AG10803 (cell line): ENCODE results near the gene TANC1.

ENCODE experiments used
- DNase-seq: peaks from one replicate; pipeline ENCODE4 v3.0.0; 2010; ENCODE audit warnings: low read depth
- H3K4me3 ChIP-seq: 2 replicates; pipeline ENCODE4 v1.5.1; 2011; ENCODE audit warnings: mild to moderate bottlenecking, low read length, control low read depth
- CTCF ChIP-seq: conservative IDR thresholded peaks from 2 replicates; pipeline ENCODE4 v1.5.1; 2011; ENCODE audit warnings: mild to moderate bottlenecking, low read length, control low read depth, inconsistent platforms

Gene TANC1

GRCh38 chr2:159133797-159134196 is 165.4 kb downstream of the TANC1 start:
- no peak overlapping the region for H3K4me3 ChIP-seq
- DNase-seq, result peak; percentile 52
- peak; percentile 43 for TF ChIP-seq CTCF

GRCh38 chr2:159134979-159135378 is 166.5 kb downstream of the TANC1 start:
- no peak for DNase-seq
- no peak for TF ChIP-seq CTCF
- H3K4me3 ChIP-seq, result no peak overlapping the region

GRCh38 chr2:159136391-159136790 is 168.0 kb downstream of the TANC1 start:
- H3K4me3 ChIP-seq, result no peak overlapping the region
- no peak for TF ChIP-seq CTCF
- no peak for DNase-seq

- TF ChIP-seq CTCF, result no peak
- peak; percentile 25 for DNase-seq
- H3K4me3 ChIP-seq, result no peak overlapping the region
These were observed 169.2 kb downstream of the TANC1 start for GRCh38 chr2:159137511-159138241.

GRCh38 chr2:159138642-159139182 is 170.3 kb downstream of the TANC1 start:
- H3K4me3 ChIP-seq, result no peak overlapping the region
- no peak for TF ChIP-seq CTCF
- DNase-seq, result peak; percentile 42

GRCh38 chr2:159139216-159139933 is 170.9 kb downstream of the TANC1 start:
- peak; percentile 28 for DNase-seq
- TF ChIP-seq CTCF, result no peak
- no peak overlapping the region for H3K4me3 ChIP-seq
